HL-60 (cell line): ENCODE results near the gene ALOXE3.

Source experiments
- CTCF ChIP-seq: IDR thresholded peaks from one replicate; pipeline ENCODE4 v1.5.1; 2011; ENCODE audit warnings: low read length, control low read depth, inconsistent platforms; ENCODE audit not compliant: insufficient read depth
- GABPA ChIP-seq: IDR thresholded peaks from 2 replicates; pipeline ENCODE4 v1.6.1; 2012; ENCODE audit warnings: low read depth
- POLR2AphosphoS5 ChIP-seq: IDR thresholded peaks from 2 replicates; pipeline ENCODE4 v1.6.1; 2012; ENCODE audit warnings: low read depth
- REST ChIP-seq: IDR thresholded peaks from 2 replicates; pipeline ENCODE4 v1.6.1; 2012; ENCODE audit warnings: low read depth; ENCODE audit not compliant: insufficient replicate concordance
- SPI1 ChIP-seq: IDR thresholded peaks from 2 replicates; pipeline ENCODE4 v1.6.1; 2012; ENCODE audit warnings: low read depth, mild to moderate bottlenecking, borderline replicate concordance

- TF ChIP-seq CTCF (no peak), POLR2AphosphoS5 (no peak), GABPA (no peak), REST (no peak), SPI1 (no peak)
These were observed 29.6 kb upstream of the ALOXE3 start for GRCh38 chr17:8147805-8148404.
